A204.1 (cell line): ENCODE data around the gene ECI1.
"Not testable (repeated sequence)": the region's sequence is repeated elsewhere in the genome, so short reads cannot be mapped to it uniquely, and the experiment has no call there.

Source experiments
- FAIRE-seq: peaks from 2 replicates; lab custom pipeline; 2012; peaks lifted over from hg19 to GRCh38; lab: Jason Lieb, UNC

Gene ECI1

GRCh38 chr16:2278956-2279800 lies 27.8 kb upstream of the ECI1 start:
- no peak for FAIRE-seq

- FAIRE-seq, result no peak
Observed at GRCh38 chr16:2278272-2278608, 26.9 kb upstream of the ECI1 start.

GRCh38 chr16:2277466-2278271 lies 26.3 kb upstream of the ECI1 start:
- FAIRE-seq, result no peak

GRCh38 chr16:2276368-2277195 lies 25.2 kb upstream of the ECI1 start:
- no peak for FAIRE-seq

GRCh38 chr16:2275476-2276367 lies 24.3 kb upstream of the ECI1 start:
- no peak for FAIRE-seq

GRCh38 chr16:2273931-2274330 lies 22.5 kb upstream of the ECI1 start:
- no peak for FAIRE-seq

GRCh38 chr16:2273484-2273883 lies 22.1 kb upstream of the ECI1 start:
- FAIRE-seq, result no peak

- FAIRE-seq, result no peak
Observed at GRCh38 chr16:2271848-2272461, 20.6 kb upstream of the ECI1 start.

- FAIRE-seq, result no peak
Observed at GRCh38 chr16:2270588-2271470, 19.4 kb upstream of the ECI1 start.

GRCh38 chr16:2270070-2270462 lies 18.7 kb upstream of the ECI1 start:
- FAIRE-seq, result no peak

- FAIRE-seq, result no peak
Observed at GRCh38 chr16:2267913-2268666, 16.7 kb upstream of the ECI1 start, which contains the start of gene RNPS1. Gene RNPS1 (minus strand): TSS chr16:2268126. CDS start chr16:2264643, 3,483 bp downstream.

GRCh38 chr16:2267505-2267912 lies 16.1 kb upstream of the ECI1 start:
- not testable (repeated sequence) for FAIRE-seq

GRCh38 chr16:2266887-2267286 lies 15.5 kb upstream of the ECI1 start:
- FAIRE-seq, result not testable (repeated sequence)

- FAIRE-seq, result not testable (repeated sequence)
Observed at GRCh38 chr16:2263026-2263425, 11.6 kb upstream of the ECI1 start.

GRCh38 chr16:2260250-2260649 lies 8.9 kb upstream of the ECI1 start:
- FAIRE-seq, result no peak

GRCh38 chr16:2258530-2258929 lies 7.1 kb upstream of the ECI1 start:
- not testable (repeated sequence) for FAIRE-seq

- FAIRE-seq, result no peak
Observed at GRCh38 chr16:2257726-2258125, 6.3 kb upstream of the ECI1 start.

GRCh38 chr16:2256531-2257140 lies 5.2 kb upstream of the ECI1 start:
- FAIRE-seq, result no peak

- FAIRE-seq, result no peak
Observed at GRCh38 chr16:2253293-2253692, 1.9 kb upstream of the ECI1 start.
